Natural killer cell treated with Interleukin-12 subunit alpha and Interleukin-12 subunit beta and Interleukin-15 and Interleukin-18, amount 100 ng/mL, for 72 hours (primary cell): ENCODE results near the gene LRRN1. TPM values are rescaled to one million over a fixed set of nuclear protein-coding genes. Genes with fewer than 3 reads are reported as not detected.
"Not testable (repeated sequence)": the region's sequence is repeated elsewhere in the genome, so short reads cannot be mapped to it uniquely, and the experiment has no call there.

Experiments
- ATAC-seq, 2 donors: fragments of 150-1000 bp; cut with Tn5 transposase in 1 of 2; sonication (Bioruptor Pico), chemical (Tn5 transposase) in 1 of 2; 2 replicates each; pipeline ENCODE4 v1.10.0; 2021
- DNase-seq: peaks from one replicate; pipeline ENCODE4 v3.0.0; 2022; ENCODE audit warnings: low spot score
- H3K27ac Mint-ChIP-seq, 2 donors: 1 replicate in 1 of 2; 2 replicates in 1 of 2; pipeline ENCODE4 v1.8.0; 2022; ENCODE audit warnings: mixed read lengths in 2 of 2, mild to moderate bottlenecking in 1 of 2, moderate library complexity in 1 of 2
- H3K27me3 Mint-ChIP-seq, 2 donors: 1 replicate in 1 of 2; 2 replicates in 1 of 2; pipeline ENCODE4 v1.8.0; 2022; ENCODE audit warnings: mixed read lengths in 2 of 2
- H3K36me3 Mint-ChIP-seq: one replicate; pipeline ENCODE4 v1.8.0; 2022; ENCODE audit warnings: mixed read lengths
- H3K4me1 Mint-ChIP-seq, 2 donors: 1 replicate in 1 of 2; 2 replicates in 1 of 2; pipeline ENCODE4 v1.8.0; 2022; ENCODE audit warnings: low read depth in 2 of 2, mixed read lengths in 2 of 2, mild to moderate bottlenecking in 1 of 2
- H3K4me3 Mint-ChIP-seq: one replicate; pipeline ENCODE4 v1.8.0; 2022; ENCODE audit warnings: mixed read lengths
- H3K9me3 Mint-ChIP-seq: 2 replicates; pipeline ENCODE4 v1.8.0; 2022; ENCODE audit warnings: mixed read lengths
- total RNA-seq, 2 donors: library from RNA; stranded (reverse); gene quantifications; one replicate each; pipeline ENCODE4 v1.2.3, GENCODE V29; 2022

LRRN1 gene
- total RNA-seq, 2 donors from 2014 or later, result 0.38 to 0.64 TPM

DNA sequence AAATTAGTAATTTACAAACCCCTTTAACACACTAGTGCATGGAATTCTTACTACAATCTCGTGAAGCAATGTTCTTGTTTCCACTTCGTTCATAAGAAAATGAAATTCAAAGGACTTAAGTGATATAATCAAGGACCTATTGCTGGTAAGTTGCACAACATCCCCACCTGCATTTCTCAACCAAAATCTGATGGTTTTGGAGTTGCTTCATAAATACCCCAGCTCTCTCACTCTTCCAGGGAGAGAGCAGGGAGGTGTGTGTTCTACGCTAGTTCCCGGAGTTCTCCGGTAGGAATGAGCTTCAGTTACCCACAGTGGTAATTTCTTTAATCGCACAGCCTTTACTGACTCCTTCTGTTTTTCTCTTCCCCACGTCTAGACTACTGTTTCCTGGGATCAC is 81.8 kb downstream of the LRRN1 start:
- H3K27me3 Mint-ChIP-seq, result no peaks in the 10 kb centered on the region
- H3K4me3 Mint-ChIP-seq, result no peak overlapping the region
- no peaks in the 10 kb centered on the region for H3K4me1 Mint-ChIP-seq
- no peaks in the 10 kb centered on the region for H3K36me3 Mint-ChIP-seq
- no peak for DNase-seq
- H3K9me3 Mint-ChIP-seq, result peaks cover 4% of the 10 kb centered on the region
- no peak overlapping the region for H3K27ac Mint-ChIP-seq
- ATAC-seq, result no peak

DNA sequence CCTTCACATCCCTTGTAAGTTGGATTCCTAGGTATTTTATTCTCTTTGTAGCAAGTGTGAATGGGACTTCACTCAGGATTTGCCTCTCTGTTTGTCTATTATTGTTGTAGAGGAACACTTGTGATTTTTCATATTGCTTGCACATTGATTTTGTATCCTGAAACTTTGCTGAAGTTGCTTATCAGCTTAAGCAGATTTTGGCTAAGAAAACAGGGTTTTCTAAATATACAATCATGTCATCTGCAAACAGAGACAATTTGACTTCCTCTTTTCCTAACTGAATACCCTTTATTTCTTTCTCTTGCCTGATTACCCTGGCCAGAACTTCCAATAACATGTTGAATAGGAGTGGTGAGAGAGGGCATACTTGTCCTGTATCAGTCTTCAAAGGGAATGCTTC is 88.1 kb downstream of the LRRN1 start:
- Mint-ChIP-seq H3K36me3 (peaks cover 23% of the 10 kb centered on the region), H3K9me3 (peaks cover 31% of the 10 kb centered on the region)
- not testable (repeated sequence) for DNase-seq, H3K27me3 Mint-ChIP-seq, H3K27ac Mint-ChIP-seq, H3K4me3 Mint-ChIP-seq, ATAC-seq, H3K4me1 Mint-ChIP-seq

- no peaks in the 10 kb centered on the region for H3K27me3 Mint-ChIP-seq
- H3K36me3 Mint-ChIP-seq, result peaks cover 24% of the 10 kb centered on the region
- peaks cover 16% of the 10 kb centered on the region for H3K9me3 Mint-ChIP-seq
- ATAC-seq (no peak), DNase-seq (no peak)
- H3K4me1 Mint-ChIP-seq, result no peaks in the 10 kb centered on the region
- H3K27ac Mint-ChIP-seq, result no peak overlapping the region
- no peak overlapping the region for H3K4me3 Mint-ChIP-seq
Observed at GRCh38 chr3:3893590-3893989, 94.4 kb downstream of the LRRN1 start.
